Muscle of leg (tissue), 11 donors: ENCODE results near the gene WRNIP1. TPM values are rescaled to one million over a fixed set of nuclear protein-coding genes. Genes with fewer than 3 reads are reported as not detected.

Experiments used
- DNase-seq: peaks from one replicate; pipeline ENCODE4 v3.0.0; 2013
- H3K27ac ChIP-seq: one replicate; pipeline ENCODE4 v1.5.1; 2013; ENCODE audit warnings: mild to moderate bottlenecking, low read length, control low read depth
- H3K27me3 ChIP-seq: one replicate; pipeline ENCODE4 v1.6.1; 2013; ENCODE audit warnings: low read length; ENCODE audit not compliant: control insufficient read depth, insufficient read depth
- H3K36me3 ChIP-seq: one replicate; pipeline ENCODE4 v1.6.1; 2013; ENCODE audit warnings: low read length; ENCODE audit not compliant: control insufficient read depth, insufficient read depth
- H3K4me1 ChIP-seq: one replicate; pipeline ENCODE4 v1.6.1; 2013; ENCODE audit warnings: low read length; ENCODE audit not compliant: control insufficient read depth, insufficient read depth
- H3K4me3 ChIP-seq: one replicate; pipeline ENCODE4 v1.5.1; 2013; ENCODE audit warnings: low read length, control low read depth
- H3K9me3 ChIP-seq: replicated peaks from 2 replicates; pipeline ENCODE4 v1.6.1; 2013; ENCODE audit warnings: low read depth, low read length; ENCODE audit not compliant: control insufficient read depth
- WGBS: methylation state at CpG from one replicate; pipeline ENCODE4 v1.1.5; 2013; ENCODE audit warnings: missing lambda C conversion rate; ENCODE audit not compliant: insufficient coverage; 5-methylcytosine and 5-hydroxymethylcytosine counted together
- polyA plus RNA-seq, 8 donors: library from polyadenylated mRNA; unstranded; fragments of 120-200 nt; gene quantifications; one replicate each; pipeline versions ENCODE4 v1.2.1 to v1.2.3, GENCODE V29; 2013; ENCODE audit warnings: inconsistent platforms in 1 of 8, low replicate concordance in 1 of 8; ENCODE audit not compliant: insufficient read length in 8 of 8, insufficient read depth in 1 of 8
- total RNA-seq: library from RNA; stranded (reverse); fragments of 120-200 nt; gene quantifications from one replicate; pipeline ENCODE4 v1.2.4, GENCODE V29; 2013

The WRNIP1 gene
- total and polyA plus RNA-seq, 9 donors = 42.5 to 59.3 (median 49.1) TPM

DNA sequence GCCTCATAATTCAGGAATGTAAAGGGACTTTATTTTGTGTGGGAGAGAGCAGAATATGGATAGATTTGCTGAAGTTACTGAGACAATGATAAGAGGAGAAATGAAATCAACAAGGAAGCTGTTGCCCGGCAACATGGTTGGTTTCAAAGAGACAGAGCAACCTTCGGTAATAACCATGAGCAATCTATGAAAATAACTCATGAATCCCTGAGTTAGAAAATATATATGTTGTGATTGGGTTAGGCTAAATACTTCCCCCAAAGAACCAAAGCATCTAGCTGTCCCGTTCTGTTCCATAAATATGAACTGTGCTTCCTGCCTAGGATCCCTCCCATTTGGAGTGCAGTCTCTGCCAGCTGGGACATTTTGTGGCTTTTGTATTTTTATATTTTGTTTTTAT, 53.4 kb downstream of the WRNIP1 start:
- Histone ChIP-seq H3K9me3 (peaks cover 4% of the 10 kb centered on the region), H3K4me1 (peaks cover 5% of the 10 kb centered on the region), H3K27ac (no peak overlapping the region), H3K36me3 (no peaks in the 10 kb centered on the region), H3K27me3 (no peaks in the 10 kb centered on the region), H3K4me3 (no peak overlapping the region)
- no CpG with 5 or more reads among the region's 3 CpGs for WGBS
- no peak for DNase-seq

GRCh38 chr6:2819115-2819514, 53.9 kb downstream of the WRNIP1 start:
- H3K27me3 ChIP-seq = no peaks in the 10 kb centered on the region
- no peaks in the 10 kb centered on the region for H3K36me3 ChIP-seq
- H3K4me1 ChIP-seq = peaks cover 5% of the 10 kb centered on the region
- no peak overlapping the region for H3K27ac ChIP-seq
- peaks cover 4% of the 10 kb centered on the region for H3K9me3 ChIP-seq
- 90% methylated on average over 2 of the region's 5 CpGs for WGBS
- no peak for DNase-seq
- H3K4me3 ChIP-seq = no peak overlapping the region

- WGBS = 75% methylated on average over 3 of the region's 7 CpGs
- H3K9me3 ChIP-seq = peaks cover 4% of the 10 kb centered on the region
- no peak overlapping the region for H3K4me3 ChIP-seq
- no peaks in the 10 kb centered on the region for H3K27me3 ChIP-seq
- no peak overlapping the region for H3K27ac ChIP-seq
- peaks cover 5% of the 10 kb centered on the region for H3K4me1 ChIP-seq
- H3K36me3 ChIP-seq = no peaks in the 10 kb centered on the region
- no peak for DNase-seq
Observed at GRCh38 chr6:2819978-2820377, 54.8 kb downstream of the WRNIP1 start.

DNA sequence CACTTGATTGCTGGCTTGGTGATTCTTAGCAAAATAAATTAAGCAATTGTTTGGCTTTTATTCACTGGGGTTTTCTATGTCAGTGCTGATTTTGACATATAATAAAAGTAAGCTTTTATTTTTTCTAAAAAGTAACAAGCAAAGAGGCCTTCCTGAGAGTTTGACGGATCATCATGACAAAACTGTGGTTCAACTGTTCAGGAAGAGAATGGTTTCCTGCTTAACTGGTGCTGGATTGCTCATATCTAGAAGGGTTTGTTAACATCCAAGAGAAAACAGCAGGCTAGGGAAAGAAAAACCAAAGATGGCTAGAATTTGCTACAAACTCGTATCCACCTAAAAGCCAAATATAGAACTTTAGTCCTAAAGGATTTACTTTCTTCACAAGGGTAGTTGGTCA, 55.2 kb downstream of the WRNIP1 start:
- Histone ChIP-seq H3K4me1 (peaks cover 5% of the 10 kb centered on the region), H3K4me3 (no peak overlapping the region), H3K27ac (no peak overlapping the region), H3K9me3 (peaks cover 4% of the 10 kb centered on the region), H3K27me3 (no peaks in the 10 kb centered on the region), H3K36me3 (no peaks in the 10 kb centered on the region)
- WGBS = no CpG with 5 or more reads among the region's 2 CpGs
- DNase-seq = no peak

DNA sequence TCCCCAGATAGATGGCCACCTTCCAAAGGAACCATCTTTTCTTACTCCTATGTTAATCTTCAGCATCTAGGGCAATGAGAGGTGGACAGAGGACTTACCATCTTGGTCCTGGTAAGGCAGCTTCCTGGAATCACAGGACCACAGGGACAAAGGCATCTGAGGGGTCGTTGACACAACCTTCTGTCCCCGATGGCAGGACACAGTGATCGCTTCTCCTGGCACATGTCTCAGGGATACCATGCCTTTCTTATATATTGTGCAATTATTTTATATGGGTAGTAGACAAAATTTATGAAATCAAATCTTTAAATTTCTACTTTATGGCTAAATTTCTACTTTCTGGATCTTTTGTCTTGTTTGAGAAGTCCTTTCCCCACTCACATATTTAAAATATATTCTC, 56.4 kb downstream of the WRNIP1 start:
- no CpG with 5 or more reads among the region's 3 CpGs for WGBS
- Histone ChIP-seq H3K27me3 (no peaks in the 10 kb centered on the region), H3K27ac (no peak overlapping the region), H3K36me3 (no peaks in the 10 kb centered on the region), H3K9me3 (no peaks in the 10 kb centered on the region), H3K4me3 (no peak overlapping the region), H3K4me1 (peaks cover 5% of the 10 kb centered on the region)
- DNase-seq = no peak

DNA sequence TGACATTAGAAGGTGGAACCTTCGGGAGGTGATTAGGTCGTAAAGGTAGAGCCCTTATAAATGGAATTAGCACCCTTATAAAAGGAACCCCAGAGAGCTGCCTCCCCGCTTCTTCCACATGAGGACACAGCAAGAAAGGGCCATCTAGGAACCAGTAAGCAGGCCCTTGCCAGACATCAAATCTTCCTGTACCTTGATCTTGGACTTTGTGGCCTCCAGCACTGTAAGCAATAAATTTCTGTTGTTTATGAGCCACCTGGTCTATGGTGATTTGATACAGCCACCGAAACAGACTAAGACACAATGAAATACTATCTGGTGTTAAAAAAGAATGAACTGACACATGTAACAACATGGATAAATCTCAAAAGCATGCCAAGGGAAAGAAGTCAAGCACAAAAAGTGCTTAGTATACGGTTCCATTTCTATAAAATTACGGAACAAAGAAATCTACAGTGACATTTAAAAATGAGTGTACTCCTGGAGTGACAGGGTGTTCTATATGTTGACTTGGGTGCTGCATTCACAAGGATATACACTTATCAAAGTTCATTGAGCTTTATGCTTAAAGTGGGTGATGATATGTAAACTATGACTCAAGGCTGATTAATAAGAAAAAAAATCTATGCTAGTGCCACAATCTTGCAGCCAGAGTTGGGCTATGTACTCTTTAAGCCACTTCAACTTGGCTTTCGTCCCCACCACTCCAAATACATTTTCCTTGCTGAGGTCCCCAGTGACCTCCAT, 58.1 kb downstream of the WRNIP1 start:
- Histone ChIP-seq H3K4me3 (no peak overlapping the region), H3K9me3 (no peaks in the 10 kb centered on the region), H3K4me1 (peaks cover 5% of the 10 kb centered on the region), H3K27me3 (no peaks in the 10 kb centered on the region), H3K27ac (no peak overlapping the region), H3K36me3 (no peaks in the 10 kb centered on the region)
- no peak for DNase-seq
- 50% methylated on average over 1 of the region's 7 CpGs for WGBS

DNA sequence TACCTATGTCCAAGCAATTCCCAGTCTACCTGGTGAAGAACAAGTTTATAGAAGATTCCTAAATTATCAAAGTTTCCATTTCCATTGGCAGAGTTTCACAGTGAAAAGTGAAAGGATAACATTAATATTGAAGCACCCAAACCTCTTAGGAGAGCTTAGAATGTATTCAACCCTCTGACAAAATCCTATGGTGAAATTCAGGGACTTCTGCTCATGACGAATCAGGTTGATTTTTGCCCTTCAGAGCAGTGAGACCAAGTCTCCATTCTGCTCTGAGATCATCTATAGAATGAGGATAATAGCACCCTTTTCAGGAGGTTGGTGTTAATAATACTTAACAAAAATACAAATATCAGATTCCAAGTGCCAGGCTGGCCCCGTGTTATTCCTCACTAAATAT, 60.9 kb downstream of the WRNIP1 start:
- H3K4me1 ChIP-seq = no peaks in the 10 kb centered on the region
- H3K9me3 ChIP-seq = no peaks in the 10 kb centered on the region
- WGBS = no CpG with 5 or more reads among the region's 2 CpGs
- H3K27me3 ChIP-seq = no peaks in the 10 kb centered on the region
- no peak for DNase-seq
- H3K27ac ChIP-seq = no peak overlapping the region
- no peak overlapping the region for H3K4me3 ChIP-seq
- H3K36me3 ChIP-seq = no peaks in the 10 kb centered on the region

GRCh38 chr6:2827142-2827541, 61.9 kb downstream of the WRNIP1 start:
- Histone ChIP-seq H3K4me3 (no peak overlapping the region), H3K4me1 (no peaks in the 10 kb centered on the region), H3K36me3 (no peaks in the 10 kb centered on the region), H3K9me3 (no peaks in the 10 kb centered on the region), H3K27ac (no peak overlapping the region), H3K27me3 (no peaks in the 10 kb centered on the region)
- 20% methylated on average over 1 of the region's 6 CpGs for WGBS
- peak; percentile 75 for DNase-seq

DNA sequence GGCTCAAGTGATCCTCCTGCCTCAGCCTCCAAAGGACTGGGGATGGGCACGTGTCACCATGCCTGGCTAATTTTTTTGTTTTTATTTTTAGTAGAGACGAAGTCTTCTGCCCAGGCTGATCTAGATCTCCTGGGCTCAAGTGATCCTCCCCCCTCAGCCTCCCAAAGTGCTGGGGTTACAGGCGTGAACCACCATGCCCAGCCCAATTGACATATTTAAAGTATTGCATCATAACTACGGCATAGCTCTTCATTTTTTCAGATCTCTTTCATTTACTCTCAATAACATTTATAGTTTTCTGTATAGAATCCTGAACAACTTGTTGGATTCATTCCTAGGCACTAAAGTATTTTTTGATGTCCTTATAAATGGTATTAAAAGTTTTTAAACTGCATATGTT, 63.4 kb downstream of the WRNIP1 start:
- 100% methylated on average over 1 of the region's 4 CpGs for WGBS
- Histone ChIP-seq H3K27me3 (no peaks in the 10 kb centered on the region), H3K9me3 (no peaks in the 10 kb centered on the region), H3K36me3 (peaks cover 2% of the 10 kb centered on the region), H3K4me1 (no peaks in the 10 kb centered on the region), H3K4me3 (no peak overlapping the region), H3K27ac (no peak overlapping the region)
- DNase-seq = no peak

- WGBS = no CpG with 5 or more reads among the region's 2 CpGs
- no peak for DNase-seq
Observed at GRCh38 chr6:2829253-2829652, 64.1 kb downstream of the WRNIP1 start.

DNA sequence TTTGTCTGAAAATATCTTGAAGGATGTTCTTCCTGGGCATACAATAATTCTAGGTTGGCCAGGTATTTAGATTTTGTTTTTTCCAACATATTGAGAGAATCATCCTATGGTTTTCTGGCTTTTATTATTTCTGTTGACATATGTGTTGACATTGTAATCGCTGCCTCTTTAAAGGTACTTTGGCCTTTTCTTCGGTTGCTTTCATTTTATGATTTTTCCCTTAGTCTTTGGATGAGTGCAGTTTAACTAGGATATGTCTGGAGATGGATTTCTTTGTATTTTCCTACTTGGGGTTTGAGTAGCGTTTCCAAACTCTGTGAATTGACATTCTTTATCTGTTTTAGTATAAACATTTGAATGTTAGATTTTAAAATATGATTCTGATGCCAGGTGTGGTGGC, 65.0 kb downstream of the WRNIP1 start:
- Histone ChIP-seq H3K27ac (no peak overlapping the region), H3K4me3 (no peak overlapping the region), H3K27me3 (no peaks in the 10 kb centered on the region), H3K4me1 (no peaks in the 10 kb centered on the region), H3K9me3 (no peaks in the 10 kb centered on the region), H3K36me3 (peaks cover 4% of the 10 kb centered on the region)
- WGBS = no CpG with 5 or more reads among the region's 3 CpGs
- DNase-seq = no peak

More at GRCh38 chr6:2829253-2829652, 64.1 kb downstream of the WRNIP1 start:
- no peaks in the 10 kb centered on the region for H3K27me3 ChIP-seq
- H3K4me1 ChIP-seq = no peaks in the 10 kb centered on the region
- peaks cover 4% of the 10 kb centered on the region for H3K36me3 ChIP-seq
- H3K4me3 ChIP-seq = no peak overlapping the region
- no peak overlapping the region for H3K27ac ChIP-seq
- H3K9me3 ChIP-seq = no peaks in the 10 kb centered on the region
